HUES48 (cell line): ENCODE results near the gene HBB.

Source experiments
- H3K27ac ChIP-seq: one replicate; pipeline ENCODE4 v1.7.0; 2013; ENCODE audit warnings: low read depth, low read length, inconsistent platforms
- H3K27me3 ChIP-seq: 2 replicates; pipeline ENCODE4 v1.6.1; 2013; ENCODE audit warnings: mild to moderate bottlenecking, low read length; ENCODE audit not compliant: control insufficient read depth, insufficient read depth
- H3K36me3 ChIP-seq: 2 replicates; pipeline ENCODE4 v1.6.1; 2013; ENCODE audit warnings: low read length; ENCODE audit not compliant: control insufficient read depth, insufficient read depth
- H3K4me1 ChIP-seq: 2 replicates; pipeline ENCODE4 v1.6.1; 2013; ENCODE audit warnings: mild to moderate bottlenecking, low read length; ENCODE audit not compliant: control insufficient read depth, insufficient read depth
- H3K4me3 ChIP-seq: 2 replicates; pipeline ENCODE4 v1.5.1; 2013; ENCODE audit warnings: mild to moderate bottlenecking, low read depth, low read length
- H3K9ac ChIP-seq: 2 replicates; pipeline ENCODE4 v1.6.1; 2013; ENCODE audit warnings: mild to moderate bottlenecking, low read depth, low read length, moderate library complexity
- H3K9me3 ChIP-seq: 2 replicates; pipeline ENCODE4 v1.6.1; 2013; ENCODE audit warnings: low read length; ENCODE audit not compliant: control insufficient read depth, insufficient read depth

HBB gene

DNA sequence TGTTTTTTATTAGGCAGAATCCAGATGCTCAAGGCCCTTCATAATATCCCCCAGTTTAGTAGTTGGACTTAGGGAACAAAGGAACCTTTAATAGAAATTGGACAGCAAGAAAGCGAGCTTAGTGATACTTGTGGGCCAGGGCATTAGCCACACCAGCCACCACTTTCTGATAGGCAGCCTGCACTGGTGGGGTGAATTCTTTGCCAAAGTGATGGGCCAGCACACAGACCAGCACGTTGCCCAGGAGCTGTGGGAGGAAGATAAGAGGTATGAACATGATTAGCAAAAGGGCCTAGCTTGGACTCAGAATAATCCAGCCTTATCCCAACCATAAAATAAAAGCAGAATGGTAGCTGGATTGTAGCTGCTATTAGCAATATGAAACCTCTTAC, 1.4 kb downstream of the HBB start:
- no peaks in the 10 kb centered on the region for H3K36me3 ChIP-seq
- no peak overlapping the region for H3K27ac ChIP-seq
- peaks cover 7% of the 10 kb centered on the region for H3K9me3 ChIP-seq
- H3K9ac ChIP-seq = no peak overlapping the region
- H3K4me1 ChIP-seq = no peaks in the 10 kb centered on the region
- H3K27me3 ChIP-seq = no peaks in the 10 kb centered on the region
- H3K4me3 ChIP-seq = no peak overlapping the region

DNA sequence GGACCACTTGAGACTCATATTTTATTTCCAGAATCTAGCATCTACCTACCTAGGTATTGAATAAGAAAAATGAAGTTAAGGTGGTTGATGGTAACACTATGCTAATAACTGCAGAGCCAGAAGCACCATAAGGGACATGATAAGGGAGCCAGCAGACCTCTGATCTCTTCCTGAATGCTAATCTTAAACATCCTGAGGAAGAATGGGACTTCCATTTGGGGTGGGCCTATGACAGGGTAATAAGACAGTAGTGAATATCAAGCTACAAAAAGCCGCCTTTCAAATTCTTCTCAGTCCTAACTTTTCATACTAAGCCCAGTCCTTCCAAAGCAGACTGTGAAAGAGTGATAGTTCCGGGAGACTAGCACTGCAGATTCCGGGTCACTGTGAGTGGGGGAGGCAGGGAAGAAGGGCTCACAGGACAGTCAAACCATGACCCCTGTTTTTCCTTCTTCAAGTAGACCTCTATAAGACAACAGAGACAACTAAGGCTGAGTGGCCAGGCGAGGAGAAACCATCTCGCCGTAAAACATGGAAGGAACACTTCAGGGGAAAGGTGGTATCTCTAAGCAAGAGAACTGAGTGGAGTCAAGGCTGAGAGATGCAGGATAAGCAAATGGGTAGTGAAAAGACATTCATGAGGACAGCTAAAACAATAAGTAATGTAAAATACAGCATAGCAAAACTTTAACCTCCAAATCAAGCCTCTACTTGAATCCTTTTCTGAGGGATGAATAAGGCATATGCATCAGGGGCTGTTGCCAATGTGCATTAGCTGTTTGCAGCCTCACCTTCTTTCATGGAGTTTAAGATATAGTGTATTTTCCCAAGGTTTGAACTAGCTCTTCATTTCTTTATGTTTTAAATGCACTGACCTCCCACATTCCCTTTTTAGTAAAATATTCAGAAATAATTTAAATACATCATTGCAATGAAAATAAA, 2.1 kb downstream of the HBB start:
- Histone ChIP-seq H3K27ac (no peak overlapping the region), H3K4me1 (no peaks in the 10 kb centered on the region), H3K4me3 (no peak overlapping the region), H3K36me3 (no peaks in the 10 kb centered on the region), H3K9me3 (peaks cover 7% of the 10 kb centered on the region), H3K27me3 (no peaks in the 10 kb centered on the region), H3K9ac (no peak overlapping the region)

DNA sequence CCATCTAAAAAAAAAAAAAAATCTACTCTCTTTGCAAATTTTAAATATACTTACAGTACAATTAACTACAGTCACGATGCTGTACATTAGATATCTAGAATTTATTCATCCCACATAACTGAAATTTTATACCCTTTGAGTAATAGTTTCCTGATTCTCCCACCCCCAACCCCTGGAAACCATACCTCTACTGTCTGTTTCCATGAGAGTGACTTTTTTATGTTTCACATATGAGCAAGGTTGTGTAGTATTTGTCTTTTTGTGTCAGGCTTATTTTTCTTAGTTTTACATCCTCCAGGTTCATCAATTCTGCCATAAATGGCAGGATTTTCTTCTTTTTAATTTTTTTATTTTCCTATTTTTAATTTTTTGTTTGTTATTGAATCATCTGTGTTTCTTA, 3.2 kb downstream of the HBB start:
- Histone ChIP-seq H3K27me3 (no peaks in the 10 kb centered on the region), H3K9ac (no peak overlapping the region), H3K27ac (no peak overlapping the region), H3K9me3 (peaks cover 7% of the 10 kb centered on the region), H3K36me3 (no peaks in the 10 kb centered on the region), H3K4me3 (no peak overlapping the region), H3K4me1 (no peaks in the 10 kb centered on the region)

DNA sequence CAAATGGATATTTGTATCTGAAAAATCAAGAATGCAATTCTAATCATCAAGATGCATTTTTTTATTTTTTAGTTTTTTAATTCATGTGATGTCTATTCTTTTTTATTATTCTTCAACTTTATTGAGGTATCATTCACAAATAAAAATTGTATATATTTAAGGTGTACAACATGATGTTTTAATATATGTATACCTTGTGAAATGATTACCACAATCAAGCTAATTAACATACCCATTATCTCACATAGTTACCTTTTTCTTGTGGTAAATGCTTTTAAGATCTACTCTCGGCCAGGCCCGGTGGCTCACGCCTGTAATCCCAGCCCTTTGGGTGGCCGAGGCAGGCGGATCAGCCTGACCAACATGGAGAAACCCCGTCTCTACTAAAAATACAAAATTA, 3.7 kb downstream of the HBB start:
- Histone ChIP-seq H3K36me3 (no peaks in the 10 kb centered on the region), H3K9ac (no peak overlapping the region), H3K4me1 (no peaks in the 10 kb centered on the region), H3K27ac (no peak overlapping the region), H3K27me3 (no peaks in the 10 kb centered on the region), H3K9me3 (peaks cover 7% of the 10 kb centered on the region), H3K4me3 (no peak overlapping the region)

DNA sequence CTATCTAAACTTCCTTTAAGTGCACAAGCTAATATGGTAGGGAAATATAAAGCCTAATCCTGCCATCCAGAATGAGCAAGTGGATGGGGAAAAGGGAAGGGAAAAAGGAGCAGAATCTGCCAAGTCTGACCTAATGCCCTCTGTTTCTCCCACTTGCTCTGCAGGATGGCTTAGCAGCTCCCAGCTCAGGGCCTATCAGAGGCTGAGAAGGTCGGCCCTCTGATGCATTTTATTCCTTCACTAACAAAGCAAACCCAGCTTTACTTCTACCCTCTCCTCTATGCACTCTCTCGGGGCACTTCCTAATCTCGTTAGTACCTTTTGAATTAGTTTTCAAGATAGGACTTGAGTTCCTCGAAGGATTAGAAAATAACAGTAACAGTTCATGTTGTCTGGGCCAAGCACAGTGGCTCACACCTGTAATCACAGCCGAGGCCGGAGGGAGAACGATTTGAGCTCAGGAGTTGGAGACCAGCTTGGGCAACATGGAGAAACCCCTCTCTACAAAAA, 16.4 kb downstream of the HBB start:
- H3K27ac ChIP-seq = no peak overlapping the region
- H3K4me3 ChIP-seq = no peak overlapping the region
- H3K9ac ChIP-seq = no peak overlapping the region
- H3K27me3 ChIP-seq = no peaks in the 10 kb centered on the region
- H3K36me3 ChIP-seq = no peaks in the 10 kb centered on the region
- H3K9me3 ChIP-seq = no peaks in the 10 kb centered on the region
- no peaks in the 10 kb centered on the region; the same call in 1 of the 2 replicates for H3K4me1 ChIP-seq

DNA sequence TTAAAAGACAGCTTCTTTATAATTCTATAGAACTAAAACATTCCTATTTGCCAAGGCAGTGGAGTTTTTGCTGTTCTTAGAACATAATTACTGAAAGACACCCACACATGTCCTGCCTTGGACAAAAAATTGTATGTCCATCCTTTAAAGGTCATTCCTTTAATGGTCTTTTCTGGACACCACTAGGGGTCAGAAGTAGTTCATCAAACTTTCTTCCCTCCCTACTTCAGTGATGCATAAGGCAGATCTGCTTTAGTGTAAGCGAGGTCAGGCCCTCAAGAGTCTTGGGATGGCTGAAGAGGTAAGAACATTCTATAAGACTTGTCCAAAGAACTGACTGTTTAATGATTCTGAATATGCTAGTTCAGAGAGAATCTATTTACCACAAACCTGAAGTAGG, 22.1 kb downstream of the HBB start:
- Histone ChIP-seq H3K36me3 (no peaks in the 10 kb centered on the region), H3K4me1 (no peaks in the 10 kb centered on the region), H3K9ac (no peak overlapping the region), H3K27me3 (no peaks in the 10 kb centered on the region), H3K9me3 (no peaks in the 10 kb centered on the region), H3K4me3 (no peak overlapping the region), H3K27ac (no peak overlapping the region)

DNA sequence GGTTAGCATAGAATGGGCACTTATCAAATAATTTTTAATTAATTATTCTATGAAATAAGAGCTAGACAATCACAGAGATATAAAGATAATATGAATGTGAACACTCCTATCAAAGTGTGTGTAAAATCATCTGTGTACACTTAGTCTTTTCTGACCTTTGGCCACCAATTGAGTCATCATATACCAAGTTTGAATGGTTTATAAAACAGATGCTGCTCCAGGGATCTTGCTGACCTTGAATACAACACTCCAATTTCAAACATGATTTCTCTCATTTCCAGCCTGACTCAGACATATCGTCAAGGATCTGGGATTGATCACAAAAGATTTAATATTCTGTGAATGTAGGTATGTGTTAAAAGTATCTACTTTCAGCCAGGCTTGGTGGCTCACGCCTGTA, 23.5 kb downstream of the HBB start:
- no peaks in the 10 kb centered on the region for H3K36me3 ChIP-seq
- no peak overlapping the region for H3K27ac ChIP-seq
- no peaks in the 10 kb centered on the region for H3K9me3 ChIP-seq
- H3K4me3 ChIP-seq = no peak overlapping the region
- no peaks in the 10 kb centered on the region for H3K4me1 ChIP-seq
- H3K27me3 ChIP-seq = no peaks in the 10 kb centered on the region
- H3K9ac ChIP-seq = no peak overlapping the region

- Histone ChIP-seq H3K9me3 (no peaks in the 10 kb centered on the region), H3K4me1 (no peaks in the 10 kb centered on the region), H3K27me3 (no peaks in the 10 kb centered on the region), H3K27ac (no peak within 1 kb of the TSS), H3K9ac (no peak within 1 kb of the TSS), H3K4me3 (no peak within 1 kb of the TSS), H3K36me3 (no peaks in the 10 kb centered on the region)
Observed at GRCh38 chr11:5200582-5200981, 26.3 kb downstream of the HBB start, which contains the start of gene OR51V1. Gene OR51V1 (minus strand): TSS chr11:5200682. CDS start chr11:5200682, 0 bp downstream.

- Histone ChIP-seq H3K9ac (no peak overlapping the region), H3K36me3 (no peaks in the 10 kb centered on the region), H3K4me3 (no peak overlapping the region), H3K27me3 (no peaks in the 10 kb centered on the region), H3K27ac (no peak overlapping the region), H3K9me3 (no peaks in the 10 kb centered on the region), H3K4me1 (no peaks in the 10 kb centered on the region)
Observed at GRCh38 chr11:5198285-5198684, 28.6 kb downstream of the HBB start.

GRCh38 chr11:5197536-5197935, 29.3 kb downstream of the HBB start:
- no peak overlapping the region for H3K27ac ChIP-seq

GRCh38 chr11:5196731-5197130, 30.1 kb downstream of the HBB start:
- Histone ChIP-seq H3K27ac (no peak overlapping the region), H3K4me1 (no peaks in the 10 kb centered on the region), H3K36me3 (no peaks in the 10 kb centered on the region), H3K4me3 (no peak overlapping the region), H3K9ac (no peak overlapping the region), H3K9me3 (no peaks in the 10 kb centered on the region), H3K27me3 (no peaks in the 10 kb centered on the region)

More at GRCh38 chr11:5197536-5197935, 29.3 kb downstream of the HBB start:
- Histone ChIP-seq H3K36me3 (no peaks in the 10 kb centered on the region), H3K9ac (no peak overlapping the region), H3K27me3 (no peaks in the 10 kb centered on the region), H3K4me3 (no peak overlapping the region), H3K4me1 (no peaks in the 10 kb centered on the region), H3K9me3 (no peaks in the 10 kb centered on the region)
